ENCODE measurements around the gene COPG1. TPM values are rescaled to one million over a fixed set of nuclear protein-coding genes. Genes with fewer than 3 reads are reported as not detected.

Gene COPG1
- total and polyA plus RNA-seq, 2 of the 13 experiments (the other 11 are each of a cell fraction or from before 2014, with no cell fraction given), result 98.6 to 166 TPM

DNA sequence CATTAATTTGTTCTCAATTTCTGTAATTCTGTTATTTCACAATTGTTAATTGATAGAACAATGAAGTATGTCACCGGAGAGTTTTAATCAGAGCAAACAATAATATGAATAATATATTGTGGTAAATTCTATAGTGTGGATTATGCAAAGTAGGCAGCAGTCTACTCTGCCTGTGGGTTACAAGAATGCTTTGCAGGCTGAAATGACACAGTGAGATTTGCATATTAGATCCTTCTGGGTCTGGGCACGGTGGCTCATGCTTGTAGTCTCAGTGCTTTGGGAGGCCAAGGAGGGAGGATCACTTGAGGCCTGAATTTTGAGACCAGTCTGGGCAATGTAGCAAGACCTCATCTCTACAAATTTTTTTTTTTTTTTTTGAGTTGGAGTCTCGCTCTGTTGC, 12.5 kb downstream of the COPG1 start:
- CTCF ChIA-PET (ENCODE audit: low intra/inter-chr PET ratio, low total read pairs), result no interaction called here

DNA sequence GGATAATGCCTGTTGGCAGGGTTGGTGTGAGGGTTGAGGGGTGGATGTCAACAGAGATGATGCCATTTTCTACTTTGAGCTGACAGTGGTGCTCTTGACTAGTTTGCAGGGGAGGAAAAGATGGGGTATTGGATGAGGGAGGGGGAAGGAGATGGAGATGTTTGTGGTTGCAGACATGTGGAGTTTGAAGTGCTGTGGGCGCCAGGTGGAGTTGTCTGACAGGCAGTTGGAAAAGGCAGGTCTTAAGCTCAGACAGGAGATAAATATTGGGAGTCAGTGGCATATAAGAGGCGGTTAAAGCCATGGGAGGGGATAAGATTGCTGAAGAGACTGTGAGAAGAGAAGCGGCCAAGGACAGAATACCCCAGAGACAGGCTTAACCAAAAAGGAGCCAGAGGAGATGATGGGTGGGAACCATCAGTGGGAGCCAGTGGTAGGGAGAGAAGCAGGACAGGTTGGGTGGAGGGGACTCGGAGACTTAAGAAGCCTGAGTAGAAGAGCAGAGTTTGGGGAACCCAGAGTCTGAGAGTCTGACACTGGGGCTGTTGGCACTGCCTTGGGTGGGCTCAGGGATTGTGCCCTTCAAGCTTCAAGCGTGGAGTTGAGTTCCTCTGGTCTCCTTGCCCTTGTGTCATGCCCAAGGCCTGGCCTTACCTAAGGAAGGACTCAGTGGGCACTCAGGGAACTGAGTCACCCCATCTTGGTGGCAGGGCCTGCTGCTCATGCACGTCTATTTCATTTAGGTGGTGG, 13.9 kb downstream of the COPG1 start:
- Histone ChIP-seq H3K27me3 (ENCODE audit: control insufficient read depth in 1 of 2, insufficient read depth in 2 of 2, low read length in 2 of 2) (no peaks in the 10 kb centered on the region), H4K20me1 (ENCODE audit: insufficient read depth, low read length) (no peaks in the 10 kb centered on the region), H3K27ac (ENCODE audit: extremely low read length, insufficient read depth, low read length) (no peak overlapping the region), H3K4me3 (replicated peaks in 1 of 3; ENCODE audit: insufficient read depth in 1 of 3, low read depth in 2 of 3, low read length in 3 of 3) (no peak overlapping the region), H3K79me2 (ENCODE audit: insufficient read depth, low read length) (no peaks in the 10 kb centered on the region), H3K4me2 (ENCODE audit: low read depth, low read length) (no peak overlapping the region), H2AFZ (ENCODE audit: low read length) (no peak overlapping the region), H3K9me3 (ENCODE audit: low read length) (no peaks in the 10 kb centered on the region), H3K36me3 (replicated peaks in 1 of 2; ENCODE audit: control insufficient read depth in 1 of 2, insufficient read depth in 2 of 2, low read length in 2 of 2) (peaks cover 37 to 86% of the 10 kb centered on the region in 2 experiments), H3K4me1 (ENCODE audit: insufficient read depth, low read length) (no peaks in the 10 kb centered on the region), H3K9ac (ENCODE audit: insufficient read depth, low read depth, low read length) (no peak overlapping the region)
- ChIA-PET POLR2A (no interaction called here), CTCF (ENCODE audit: low intra/inter-chr PET ratio, low total read pairs) (no interaction called here)
- FAIRE-seq, result no peak
- no TSS peak for BruUV-seq (replicated peaks)
- intact Hi-C loops (cut with micrococcal nuclease; ENCODE audit: unreplicated experiment), result no loop called here
- 96% methylated on average over 5 of the region's 6 CpGs for WGBS (ENCODE audit: low lambda C conversion rate)
- no peak for ATAC-seq
- in situ Hi-C loops (cut with HindIII; ENCODE audit: extremely low pct_ligation_motif_present, low pct_unique_long_range_greater_than_20kb), result no loop called here
- DNase-seq (ENCODE audit: low spot score), result no peak
- TF ChIP-seq ATRX (CRISPR knock-in tag; IDR thresholded peaks at IDR 0.05; ENCODE audit: borderline replicate concordance), result no peak
- TF ChIP-seq, protein P1, sequence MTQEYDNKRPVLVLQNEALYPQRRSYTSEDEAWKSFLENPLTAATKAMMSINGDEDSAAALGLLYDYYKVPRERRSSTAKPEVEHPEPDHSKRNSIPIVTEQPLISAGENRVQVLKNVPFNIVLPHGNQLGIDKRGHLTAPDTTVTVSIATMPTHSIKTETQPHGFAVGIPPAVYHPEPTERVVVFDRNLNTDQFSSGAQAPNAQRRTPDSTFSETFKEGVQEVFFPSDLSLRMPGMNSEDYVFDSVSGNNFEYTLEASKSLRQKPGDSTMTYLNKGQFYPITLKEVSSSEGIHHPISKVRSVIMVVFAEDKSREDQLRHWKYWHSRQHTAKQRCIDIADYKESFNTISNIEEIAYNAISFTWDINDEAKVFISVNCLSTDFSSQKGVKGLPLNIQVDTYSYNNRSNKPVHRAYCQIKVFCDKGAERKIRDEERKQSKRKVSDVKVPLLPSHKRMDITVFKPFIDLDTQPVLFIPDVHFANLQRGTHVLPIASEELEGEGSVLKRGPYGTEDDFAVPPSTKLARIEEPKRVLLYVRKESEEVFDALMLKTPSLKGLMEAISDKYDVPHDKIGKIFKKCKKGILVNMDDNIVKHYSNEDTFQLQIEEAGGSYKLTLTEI (CRISPR knock-in tag; conservative IDR thresholded peaks at IDR 0.05), result no peak
- TF ChIP-seq, protein P2, sequence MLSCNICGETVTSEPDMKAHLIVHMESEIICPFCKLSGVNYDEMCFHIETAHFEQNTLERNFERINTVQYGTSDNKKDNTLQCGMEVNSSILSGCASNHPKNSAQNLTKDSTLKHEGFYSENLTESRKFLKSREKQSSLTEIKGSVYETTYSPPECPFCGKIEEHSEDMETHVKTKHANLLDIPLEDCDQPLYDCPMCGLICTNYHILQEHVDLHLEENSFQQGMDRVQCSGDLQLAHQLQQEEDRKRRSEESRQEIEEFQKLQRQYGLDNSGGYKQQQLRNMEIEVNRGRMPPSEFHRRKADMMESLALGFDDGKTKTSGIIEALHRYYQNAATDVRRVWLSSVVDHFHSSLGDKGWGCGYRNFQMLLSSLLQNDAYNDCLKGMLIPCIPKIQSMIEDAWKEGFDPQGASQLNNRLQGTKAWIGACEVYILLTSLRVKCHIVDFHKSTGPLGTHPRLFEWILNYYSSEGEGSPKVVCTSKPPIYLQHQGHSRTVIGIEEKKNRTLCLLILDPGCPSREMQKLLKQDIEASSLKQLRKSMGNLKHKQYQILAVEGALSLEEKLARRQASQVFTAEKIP (CRISPR knock-in tag; IDR thresholded peaks at IDR 0.05; ENCODE audit: borderline replicate concordance), result no peak
- no peak for TF ChIP-seq ZNF552 (CRISPR knock-in tag; IDR thresholded peaks at IDR 0.05; ENCODE audit: borderline replicate concordance)
- no peak for TF ChIP-seq ZNF143 (CRISPR knock-in tag; IDR thresholded peaks at IDR 0.05)
- TF ChIP-seq, protein P3, sequence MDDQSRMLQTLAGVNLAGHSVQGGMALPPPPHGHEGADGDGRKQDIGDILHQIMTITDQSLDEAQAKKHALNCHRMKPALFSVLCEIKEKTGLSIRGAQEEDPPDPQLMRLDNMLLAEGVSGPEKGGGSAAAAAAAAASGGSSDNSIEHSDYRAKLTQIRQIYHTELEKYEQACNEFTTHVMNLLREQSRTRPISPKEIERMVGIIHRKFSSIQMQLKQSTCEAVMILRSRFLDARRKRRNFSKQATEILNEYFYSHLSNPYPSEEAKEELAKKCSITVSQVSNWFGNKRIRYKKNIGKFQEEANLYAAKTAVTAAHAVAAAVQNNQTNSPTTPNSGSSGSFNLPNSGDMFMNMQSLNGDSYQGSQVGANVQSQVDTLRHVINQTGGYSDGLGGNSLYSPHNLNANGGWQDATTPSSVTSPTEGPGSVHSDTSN (CRISPR knock-in tag; IDR thresholded peaks at IDR 0.05; ENCODE audit: borderline replicate concordance), result no peak
- no peak for TF ChIP-seq NFE2L2 (IDR thresholded peaks at IDR 0.05; ENCODE audit: low read length)

More for the DNA sequence above, 12.5 kb downstream of the COPG1 start:
- Histone ChIP-seq H2AFZ (ENCODE audit: low read length) (no peak overlapping the region), H3K79me2 (ENCODE audit: insufficient read depth, low read length) (no peaks in the 10 kb centered on the region), H3K4me3 (replicated peaks in 1 of 3; ENCODE audit: insufficient read depth in 1 of 3, low read depth in 2 of 3, low read length in 3 of 3) (no peak overlapping the region), H4K20me1 (ENCODE audit: insufficient read depth, low read length) (peaks cover 3% of the 10 kb centered on the region; the same call in 1 of the 2 replicates), H3K9me3 (ENCODE audit: low read length) (no peaks in the 10 kb centered on the region), H3K27me3 (ENCODE audit: control insufficient read depth in 1 of 2, insufficient read depth in 2 of 2, low read length in 2 of 2) (no peaks in the 10 kb centered on the region), H3K36me3 (replicated peaks in 1 of 2; ENCODE audit: control insufficient read depth in 1 of 2, insufficient read depth in 2 of 2, low read length in 2 of 2) (peaks cover 46 to 88% of the 10 kb centered on the region in 2 experiments), H3K4me2 (ENCODE audit: low read depth, low read length) (no peak overlapping the region), H3K9ac (ENCODE audit: insufficient read depth, low read depth, low read length) (no peak overlapping the region), H3K4me1 (ENCODE audit: insufficient read depth, low read length) (no peaks in the 10 kb centered on the region), H3K27ac (ENCODE audit: extremely low read length, insufficient read depth, low read length) (no peak overlapping the region)
- intact Hi-C loops (cut with micrococcal nuclease; ENCODE audit: unreplicated experiment), result no loop called here
- ATAC-seq, result no peak
- POLR2A ChIA-PET, result interaction anchor here (1.5 kb wide), 1 partner anchor 17 kb away, joined by 5 read pairs; the partner anchor contains the start of gene HMCES
- WGBS (ENCODE audit: low lambda C conversion rate), result 96% methylated on average over 3 of the region's 3 CpGs
- FAIRE-seq, result no peak
- TF ChIP-seq POLR2G (IDR thresholded peaks at IDR 0.05; ENCODE audit: low read depth, low read length) (no peak), SIX1 (CRISPR knock-in tag; IDR thresholded peaks at IDR 0.05; ENCODE audit: borderline replicate concordance) (no peak), CCAR2 (optimal IDR thresholded peaks at IDR 0.05; ENCODE audit: low read depth, low read length) (no peak), SYNCRIP (IDR thresholded peaks at IDR 0.05; ENCODE audit: insufficient read depth, low read depth, low read length) (no peak), MAZ (IDR thresholded peaks at IDR 0.05; ENCODE audit: borderline replicate concordance, low read depth, low read length) (no peak), MAZ (CRISPR knock-in tag; IDR thresholded peaks at IDR 0.05; ENCODE audit: low read depth) (no peak), HNRNPUL1 (IDR thresholded peaks at IDR 0.05; ENCODE audit: low read depth, low read length) (no peak), ZNF354B (CRISPR knock-in tag; IDR thresholded peaks at IDR 0.05) (no peak)
- DNase-seq (ENCODE audit: low spot score), result no peak
- in situ Hi-C loops (cut with HindIII; ENCODE audit: extremely low pct_ligation_motif_present, low pct_unique_long_range_greater_than_20kb), result no loop called here
- no TSS peak for BruUV-seq (replicated peaks)
